NCI-H1694 treated with DMSO at 0.1 percent for 48 hours (cell line): ENCODE results near the gene GPR146.

Source experiments
- DNase-seq: peaks from one replicate; lab custom pipeline; 2025; lab: John Stamatoyannopoulos, UW

Gene GPR146

DNA sequence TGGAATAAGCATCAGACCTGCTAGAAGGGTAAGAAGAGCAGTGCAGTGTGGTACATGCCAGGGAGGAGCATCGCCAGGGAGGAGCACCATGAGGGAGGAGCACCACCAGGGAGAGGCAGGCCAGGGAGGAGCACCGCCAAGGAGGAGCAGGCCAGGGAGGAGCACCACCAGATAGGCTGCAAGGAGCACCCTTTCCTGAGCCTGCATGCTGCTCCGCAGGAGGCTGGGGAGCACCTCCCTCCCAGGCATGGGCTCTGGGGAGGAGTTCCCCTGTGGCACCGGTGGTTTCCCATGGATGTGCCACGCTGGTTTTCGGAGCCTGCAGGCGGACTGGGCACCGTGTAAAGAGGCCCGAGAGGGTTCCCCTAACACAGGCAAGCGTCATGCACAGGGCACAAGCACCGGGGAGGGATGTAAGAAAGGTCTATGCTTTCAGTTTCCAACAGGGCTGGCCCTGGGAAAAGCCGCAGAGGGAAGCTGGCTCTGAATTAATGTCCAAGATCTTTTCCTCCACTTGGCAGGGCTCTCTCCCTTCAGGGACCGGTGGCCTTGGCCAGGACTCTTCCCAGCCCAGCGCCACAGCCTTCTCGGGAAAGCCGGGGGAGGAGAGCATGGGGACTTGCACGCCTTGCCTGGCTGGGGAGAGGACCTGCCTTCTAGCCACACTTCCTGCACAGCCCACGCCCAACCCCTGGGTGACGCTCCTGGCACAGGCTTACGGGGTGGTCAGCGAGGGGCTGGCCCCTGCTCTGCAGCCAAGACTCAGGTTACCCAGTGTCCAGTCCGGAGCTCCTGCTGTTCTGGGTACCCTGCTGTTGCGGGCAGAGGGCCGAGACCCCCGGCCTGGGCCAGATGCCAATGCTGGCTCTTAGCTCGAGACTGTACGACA lies 32.1 kb downstream of the GPR146 start:
- no peak for DNase-seq

DNA sequence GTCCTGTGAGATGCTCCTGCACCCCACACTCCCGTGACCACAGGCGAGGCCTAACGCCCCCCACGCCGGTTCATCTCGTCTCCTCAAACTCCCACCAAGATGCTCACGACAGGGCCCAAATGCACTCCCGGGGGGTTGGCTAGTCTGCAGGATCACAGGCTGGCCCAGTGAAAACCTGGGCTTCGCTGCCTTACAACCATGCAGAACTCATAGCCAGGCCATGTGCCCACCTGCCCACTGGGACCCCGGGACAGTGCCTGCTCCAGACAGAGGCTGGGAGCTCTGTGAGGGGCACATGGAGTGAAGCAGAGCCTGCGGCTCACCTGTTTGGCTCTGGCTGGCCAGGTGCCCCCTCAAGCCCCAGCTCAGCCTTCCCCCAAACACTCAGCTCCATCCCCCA lies 34.2 kb downstream of the GPR146 start:
- no peak for DNase-seq

DNA sequence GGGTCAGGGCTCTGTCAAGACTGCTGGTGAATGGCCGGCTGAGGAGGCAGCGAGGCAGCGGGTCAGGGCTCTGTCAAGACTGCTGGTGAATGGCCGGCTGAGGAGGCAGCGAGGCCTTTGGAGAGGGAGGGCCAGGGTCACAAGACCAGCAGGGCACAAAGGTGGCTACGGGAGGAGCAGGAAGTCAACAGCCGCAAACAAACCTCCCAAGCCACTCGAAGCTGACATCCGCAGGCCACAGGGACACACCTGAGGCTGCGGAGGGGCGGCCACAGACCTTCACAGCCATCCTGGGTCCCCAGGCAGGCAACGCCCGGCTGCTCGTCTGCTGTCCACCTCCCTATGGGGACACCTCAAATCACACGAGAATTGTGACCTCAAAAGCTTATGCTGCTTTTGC lies 34.6 kb downstream of the GPR146 start:
- no peak for DNase-seq

DNA sequence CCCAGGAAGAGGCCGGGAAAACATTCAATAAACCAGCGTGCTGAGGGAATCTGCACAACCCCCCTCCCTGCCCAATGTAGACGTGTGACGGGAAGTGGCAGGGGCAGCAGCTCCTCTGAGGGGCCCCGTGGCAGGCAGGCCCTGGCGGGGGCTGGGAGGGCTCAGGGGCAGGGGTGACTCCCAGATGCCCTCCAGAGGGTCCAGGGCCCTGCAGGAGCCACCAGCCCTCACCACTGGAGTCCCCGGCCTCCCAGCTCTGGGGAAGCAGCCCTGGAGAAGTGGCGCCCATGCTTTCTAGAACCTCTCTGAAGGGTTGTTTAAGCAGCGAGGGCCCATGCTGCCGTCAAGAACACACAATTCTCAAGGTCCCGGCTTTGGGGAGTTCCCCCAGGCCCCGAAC lies 35.2 kb downstream of the GPR146 start:
- no peak for DNase-seq

DNA sequence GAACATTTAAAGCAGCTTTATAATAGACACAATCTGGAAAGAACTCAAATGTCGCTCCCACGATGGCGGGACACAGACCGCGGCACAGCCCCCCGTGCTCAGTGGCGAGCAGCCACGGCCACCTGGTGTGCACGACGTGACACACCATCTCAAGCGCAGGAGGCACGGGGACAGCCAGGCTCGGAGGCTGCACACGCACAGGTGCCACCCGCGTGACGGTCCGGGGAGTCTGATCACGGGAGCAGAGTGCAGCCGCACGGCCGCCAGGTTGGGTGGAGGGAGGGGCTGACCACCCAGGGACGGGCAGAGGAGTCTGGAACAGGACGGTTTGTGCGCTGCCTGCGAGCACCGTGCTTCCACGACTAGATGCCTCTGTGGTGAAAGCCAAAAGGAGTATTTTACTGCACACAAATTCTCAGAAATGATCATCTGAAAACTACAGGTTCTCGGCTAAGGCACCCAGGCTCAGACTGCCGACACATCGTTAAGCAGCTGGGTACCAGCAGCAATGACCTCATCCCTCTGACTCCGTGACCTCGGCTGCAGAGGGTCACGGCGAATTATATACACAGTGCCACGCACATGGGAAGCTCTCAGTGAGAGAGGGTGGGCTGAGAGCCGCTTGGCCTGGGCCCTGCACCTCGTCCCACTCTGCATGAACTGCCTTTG lies 36.0 kb downstream of the GPR146 start:
- DNase-seq: no peak

DNA sequence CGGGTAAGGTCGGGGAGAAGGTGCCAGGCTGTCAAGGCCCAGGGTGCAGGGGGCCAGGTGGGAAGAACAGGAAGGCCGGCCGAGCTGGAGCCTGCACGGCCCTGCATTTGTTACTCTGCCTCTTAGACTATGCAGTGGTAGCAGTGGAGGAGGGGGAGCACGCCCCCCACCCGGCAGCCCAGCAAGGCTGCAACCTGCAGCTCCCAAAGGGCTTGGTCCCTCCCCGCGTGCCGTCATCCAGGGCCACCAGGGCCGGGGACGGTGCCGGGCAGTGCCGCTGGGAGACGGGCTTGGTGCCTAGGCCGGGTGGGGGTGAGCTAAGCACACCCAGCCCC lies 36.5 kb downstream of the GPR146 start:
- no peak for DNase-seq

DNA sequence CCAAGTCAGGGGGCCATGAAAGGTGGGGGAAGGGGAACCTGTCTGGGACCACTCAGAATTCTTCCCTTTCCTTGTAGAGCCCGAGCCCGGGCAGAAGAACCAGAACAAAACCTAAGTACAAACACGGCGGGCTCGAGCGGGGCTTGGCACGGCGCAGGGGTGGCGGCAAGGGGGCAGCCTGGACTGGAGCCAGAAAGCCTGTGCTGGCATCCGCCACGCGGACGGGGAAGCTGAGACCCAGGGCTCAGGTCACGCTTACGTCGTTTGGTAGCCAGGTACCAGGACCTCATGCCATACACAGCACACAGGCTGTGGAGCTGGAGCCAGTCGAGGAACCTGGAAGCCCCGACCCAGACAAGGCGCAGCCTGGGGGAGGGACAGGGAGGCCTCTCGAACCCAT lies 37.0 kb downstream of the GPR146 start:
- no peak for DNase-seq

DNA sequence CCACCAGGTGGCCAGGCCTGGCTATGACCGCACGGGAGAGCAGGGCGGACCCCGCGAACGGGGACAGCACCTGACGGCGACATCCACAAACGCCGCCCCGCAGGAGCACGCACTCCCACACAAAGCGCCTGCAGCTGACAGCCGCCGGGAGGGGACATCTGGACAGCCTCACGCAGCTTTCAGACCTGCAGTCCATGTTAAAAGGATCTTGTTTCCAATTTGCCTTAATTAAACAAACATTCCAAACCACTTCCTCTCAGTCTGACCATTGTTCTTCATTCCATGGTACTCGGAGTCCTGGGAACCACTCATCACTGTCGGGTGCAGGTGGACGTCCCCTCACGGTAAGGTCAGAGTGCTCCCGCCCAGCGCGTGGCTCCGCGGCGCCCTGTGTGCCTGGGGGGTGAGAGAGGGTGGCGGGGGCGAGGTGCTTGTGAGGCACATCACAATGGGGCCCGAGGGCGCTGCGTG lies 37.6 kb downstream of the GPR146 start:
- no peak for DNase-seq

DNA sequence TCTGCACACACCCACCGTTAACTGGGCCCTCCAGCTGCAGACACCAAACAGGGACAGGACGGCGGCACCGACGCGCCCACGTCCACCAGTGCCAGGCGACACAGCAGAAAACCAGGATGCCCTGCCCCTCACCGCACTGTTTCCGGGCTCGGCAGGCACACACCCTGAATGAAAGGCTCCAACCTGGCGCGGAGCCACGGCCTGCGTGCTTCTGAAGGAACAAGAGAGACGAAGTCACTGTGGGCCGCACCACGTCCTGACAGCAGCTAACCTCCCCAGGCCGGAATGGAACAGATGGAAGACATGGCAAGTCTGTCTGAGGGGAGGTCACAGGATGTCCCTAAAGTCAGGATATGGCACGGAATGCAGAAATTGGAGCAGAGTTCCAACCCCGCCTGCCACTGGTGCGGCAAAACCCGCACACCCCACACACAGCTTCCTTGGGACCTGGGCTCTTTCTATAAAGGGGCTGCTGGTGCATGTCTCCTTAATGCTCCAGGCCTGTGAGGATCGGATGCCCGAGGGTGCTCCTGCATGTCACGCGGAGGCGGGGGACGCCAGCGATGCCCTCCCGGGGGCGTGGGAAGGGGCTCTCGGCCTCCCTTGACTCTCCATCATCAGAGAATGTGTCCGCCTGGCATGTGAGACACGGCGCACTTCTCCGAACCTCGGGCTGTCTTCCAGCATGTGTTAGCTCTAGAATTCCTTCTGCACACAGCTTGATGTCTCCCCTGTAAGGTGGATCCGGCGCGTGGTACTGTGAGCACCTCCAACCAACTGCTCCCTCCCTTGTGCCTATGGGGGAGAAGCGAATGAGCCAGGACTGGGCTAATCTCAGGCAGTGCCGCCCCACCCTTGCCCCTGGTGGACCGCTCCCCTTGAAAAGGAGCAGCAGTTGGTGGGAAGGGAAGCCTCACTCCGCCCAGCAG lies 39.6 kb downstream of the GPR146 start:
- DNase-seq: no peak

DNA sequence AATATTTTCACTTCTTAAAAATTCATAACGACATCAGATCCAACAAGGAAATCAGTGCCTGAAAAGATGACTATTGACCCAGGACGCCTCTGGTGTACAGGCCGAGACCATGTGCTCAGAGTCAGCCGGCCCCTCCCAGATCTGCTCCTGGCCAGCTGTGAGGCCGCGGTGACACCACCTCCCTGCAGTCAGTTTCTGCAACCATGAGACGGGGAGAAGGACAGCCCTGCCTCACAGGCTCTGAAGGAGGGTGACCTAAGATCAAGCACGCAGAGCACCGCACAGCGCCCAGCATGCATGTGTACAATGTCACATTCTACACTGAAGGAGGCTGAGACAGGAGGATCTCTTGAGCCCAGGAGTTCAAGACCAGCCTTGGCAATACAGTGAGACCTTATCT lies 40.9 kb downstream of the GPR146 start:
- no peak for DNase-seq

DNA sequence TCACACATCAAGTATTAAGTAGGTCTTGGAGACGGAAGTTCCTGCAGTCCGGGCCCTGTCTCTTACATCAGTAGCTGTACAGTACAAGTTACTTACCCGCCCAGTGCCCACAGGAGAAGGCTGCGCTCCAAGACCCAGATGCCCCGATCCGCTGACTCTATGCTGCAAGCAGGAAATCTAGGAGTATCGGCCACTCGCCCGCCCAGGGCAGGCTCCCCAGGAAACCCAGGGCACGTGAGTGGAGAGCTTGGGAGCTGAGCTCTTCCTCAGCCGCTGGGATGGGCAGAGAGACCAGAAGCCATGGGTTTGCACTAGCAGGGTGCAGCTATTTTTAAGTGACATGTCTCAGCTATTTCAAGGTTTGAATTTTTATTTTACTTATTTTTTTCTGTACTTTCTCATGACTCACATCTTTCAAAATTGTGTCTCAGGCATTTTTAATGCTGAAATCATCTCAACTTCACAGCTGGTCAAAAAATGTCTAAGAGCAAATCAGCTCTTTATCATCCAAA lies 41.6 kb downstream of the GPR146 start:
- no peak for DNase-seq

DNA sequence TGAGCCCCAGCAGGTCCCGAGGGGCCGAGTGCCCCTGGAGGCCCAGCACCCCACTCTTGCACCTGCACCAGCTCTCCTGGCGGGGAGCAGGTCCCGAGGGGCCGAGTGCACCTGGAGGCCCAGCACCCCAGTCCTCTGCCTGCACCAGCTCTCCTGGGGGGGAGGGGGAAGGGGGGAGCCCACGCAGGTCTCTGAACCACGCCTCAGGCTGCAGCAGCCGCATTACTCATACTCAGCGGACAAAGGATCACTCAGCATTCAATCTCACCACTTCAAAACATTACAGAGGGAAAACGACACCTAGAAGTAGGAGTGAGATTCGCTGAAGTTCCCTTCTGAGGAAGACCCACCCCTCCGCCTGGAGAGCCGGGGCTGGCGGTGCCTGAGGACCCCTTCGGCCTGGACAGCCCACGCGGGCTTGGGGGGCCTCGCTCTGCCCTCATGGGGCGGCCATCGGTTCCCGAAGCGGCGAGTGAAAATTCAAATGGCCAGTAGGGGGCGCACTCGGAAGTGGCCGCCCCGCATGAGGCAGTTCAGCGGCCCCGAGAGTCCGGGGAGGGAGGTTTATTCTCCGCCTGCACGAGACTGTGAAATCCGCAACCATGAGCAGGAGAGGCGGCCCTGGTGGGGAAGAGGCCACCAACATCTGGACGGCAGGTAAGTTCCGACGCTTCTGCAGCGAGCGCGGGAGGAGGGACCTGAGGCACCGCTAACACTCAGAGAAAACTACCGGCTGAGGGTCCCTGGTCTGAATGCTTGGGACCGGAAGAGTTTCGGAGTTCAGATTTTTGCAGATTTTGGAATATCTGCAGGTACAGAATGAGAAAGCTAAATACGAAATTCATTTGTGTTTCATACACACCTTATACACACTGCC lies 42.5 kb downstream of the GPR146 start:
- peak; percentile 34 for DNase-seq

DNA sequence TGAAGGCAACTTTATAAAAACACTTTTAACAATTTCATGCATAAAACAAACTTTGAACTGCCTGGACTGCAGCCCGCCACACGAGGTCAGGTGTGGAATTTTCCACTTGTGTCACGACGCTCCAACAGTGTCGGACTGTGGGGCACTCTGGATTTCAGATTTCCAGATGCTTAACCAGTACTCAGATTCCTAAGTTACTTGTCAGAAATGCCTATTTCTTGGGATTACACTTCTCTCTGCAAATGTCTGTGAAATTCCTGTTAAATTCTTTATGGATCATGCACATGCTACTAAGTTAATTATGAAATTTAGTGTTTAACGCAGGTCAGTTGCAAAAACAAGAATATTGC lies 43.1 kb downstream of the GPR146 start:
- DNase-seq: no peak

DNA sequence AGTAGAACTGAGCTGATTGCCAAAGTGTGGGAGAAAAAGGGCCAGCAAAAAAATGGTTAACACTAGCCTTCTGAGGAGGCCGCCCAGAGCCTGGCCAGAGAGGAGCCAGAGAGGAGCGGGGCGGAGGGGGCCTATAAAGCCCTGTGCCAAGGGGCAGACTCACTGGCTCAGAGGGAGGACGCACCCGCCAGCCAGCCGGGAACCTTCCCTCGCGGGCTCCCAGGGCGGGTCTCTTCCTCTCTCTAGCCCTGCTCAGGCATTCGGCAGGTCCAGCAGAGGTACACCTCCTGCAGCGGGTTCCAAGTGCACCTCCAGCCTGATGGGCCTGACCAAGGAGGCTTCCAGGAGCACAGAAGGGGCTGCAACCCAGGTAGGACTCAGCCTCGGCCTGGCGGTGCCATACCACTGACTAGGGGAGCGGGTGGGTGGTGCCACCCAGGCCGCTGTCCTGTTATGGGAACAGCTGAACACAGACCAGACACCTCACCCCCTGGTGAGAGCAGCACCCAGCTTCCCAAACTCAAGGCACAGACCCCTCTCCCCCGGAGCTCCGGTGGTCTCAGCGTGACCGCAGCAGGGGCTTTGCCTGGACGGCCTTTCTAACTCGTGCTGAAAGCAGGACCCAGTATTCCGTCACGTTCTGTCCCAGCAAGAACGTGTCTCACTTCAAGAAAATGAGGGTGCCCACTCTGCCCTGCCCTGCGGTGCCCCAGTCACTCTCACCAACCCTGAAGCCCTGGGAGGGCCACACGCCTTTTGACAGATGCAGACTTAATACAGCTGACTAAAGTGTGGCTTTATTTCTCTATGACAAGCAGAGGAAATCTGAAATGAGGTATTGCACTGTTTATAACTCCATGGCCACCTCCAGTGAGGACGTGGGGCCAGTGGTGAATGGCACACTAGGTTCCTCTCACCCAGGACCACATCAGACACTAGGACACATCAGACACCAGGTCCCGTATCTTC lies 43.9 kb downstream of the GPR146 start, which contains the start of gene GPER1:
Gene GPER1 (plus strand): TSS at position 162 of the 969 bp plus-strand sequence. CDS start 3,616 bp downstream, outside the sequence.
- no peak for DNase-seq

DNA sequence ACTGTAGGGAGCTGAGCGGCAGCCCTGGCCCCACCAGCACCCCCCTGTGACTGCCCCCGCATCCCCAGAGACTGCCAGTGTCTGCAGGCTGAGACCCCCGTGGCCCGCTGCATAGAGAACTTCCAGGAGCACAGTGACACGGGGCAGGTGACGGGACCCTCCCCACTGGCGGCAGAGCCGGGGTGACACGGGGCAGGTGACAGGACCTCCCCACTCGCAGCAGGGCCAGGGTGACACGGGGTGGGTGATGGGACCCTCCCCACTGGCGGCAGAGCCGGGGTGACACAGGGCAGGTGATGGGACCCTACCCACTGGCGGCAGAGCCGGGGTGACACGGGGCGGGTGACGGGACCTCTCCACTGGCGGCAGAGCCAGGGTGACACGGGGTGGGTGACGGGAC lies 45.9 kb downstream of the GPR146 start:
- DNase-seq: no peak

DNA sequence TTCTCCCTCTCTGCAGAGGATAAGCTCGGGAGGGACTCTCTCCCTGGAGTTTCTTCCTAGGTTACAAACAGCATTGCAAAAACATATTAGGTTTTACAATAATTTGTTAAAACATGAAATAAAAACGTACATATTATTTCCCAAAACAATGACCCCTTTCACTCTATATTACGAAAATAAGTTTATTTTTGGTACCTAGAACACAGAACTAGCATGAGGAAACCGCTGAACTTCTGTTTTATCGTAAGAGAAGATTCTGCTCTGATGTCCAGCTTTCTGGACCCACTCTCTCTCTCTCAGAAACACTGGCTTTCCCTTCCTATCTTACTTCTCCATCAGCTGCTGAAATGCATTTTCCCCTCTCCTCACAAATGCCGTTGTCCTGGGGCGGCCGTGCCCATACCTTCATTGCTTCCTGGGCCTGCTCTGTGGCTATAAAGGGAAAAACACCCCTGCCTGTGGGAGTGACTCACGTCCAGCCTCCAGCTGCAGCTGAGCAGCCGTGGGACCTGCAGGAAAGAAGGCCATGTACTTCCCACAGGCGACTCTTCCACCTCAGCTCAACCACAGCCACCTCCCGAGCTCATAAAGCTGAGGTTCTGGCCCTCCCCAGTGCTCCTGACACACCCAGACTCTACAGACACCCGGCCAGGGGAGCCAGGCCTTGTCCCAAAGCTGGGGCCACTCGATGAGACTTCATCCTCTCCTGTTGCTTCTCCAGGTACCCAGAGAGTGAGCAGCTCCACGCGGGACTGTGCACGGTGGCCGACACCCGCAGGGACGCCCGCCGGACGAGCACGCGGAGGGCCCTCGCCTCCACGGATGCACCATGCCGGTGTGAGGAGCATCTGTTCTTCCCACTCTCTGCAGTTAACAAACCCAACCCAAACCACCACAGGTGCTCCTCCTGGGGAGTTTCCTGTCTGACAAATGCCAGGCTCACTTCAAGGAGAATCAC lies 46.6 kb downstream of the GPR146 start:
- no peak for DNase-seq

DNA sequence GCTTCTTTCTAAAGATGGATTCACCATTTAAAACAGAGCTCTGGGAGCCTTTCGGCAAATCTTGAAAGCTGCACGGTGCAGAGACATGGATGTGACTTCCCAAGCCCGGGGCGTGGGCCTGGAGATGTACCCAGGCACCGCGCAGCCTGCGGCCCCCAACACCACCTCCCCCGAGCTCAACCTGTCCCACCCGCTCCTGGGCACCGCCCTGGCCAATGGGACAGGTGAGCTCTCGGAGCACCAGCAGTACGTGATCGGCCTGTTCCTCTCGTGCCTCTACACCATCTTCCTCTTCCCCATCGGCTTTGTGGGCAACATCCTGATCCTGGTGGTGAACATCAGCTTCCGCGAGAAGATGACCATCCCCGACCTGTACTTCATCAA lies 47.3 kb downstream of the GPR146 start:
- DNase-seq: no peak

DNA sequence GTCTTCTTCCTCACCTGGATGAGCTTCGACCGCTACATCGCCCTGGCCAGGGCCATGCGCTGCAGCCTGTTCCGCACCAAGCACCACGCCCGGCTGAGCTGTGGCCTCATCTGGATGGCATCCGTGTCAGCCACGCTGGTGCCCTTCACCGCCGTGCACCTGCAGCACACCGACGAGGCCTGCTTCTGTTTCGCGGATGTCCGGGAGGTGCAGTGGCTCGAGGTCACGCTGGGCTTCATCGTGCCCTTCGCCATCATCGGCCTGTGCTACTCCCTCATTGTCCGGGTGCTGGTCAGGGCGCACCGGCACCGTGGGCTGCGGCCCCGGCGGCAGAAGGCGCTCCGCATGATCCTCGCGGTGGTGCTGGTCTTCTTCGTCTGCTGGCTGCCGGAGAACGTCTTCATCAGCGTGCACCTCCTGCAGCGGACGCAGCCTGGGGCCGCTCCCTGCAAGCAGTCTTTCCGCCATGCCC lies 47.9 kb downstream of the GPR146 start:
- DNase-seq: no peak
